Suppressor macrophage treated with lipopolysaccharide for 1 hour (primary cell): ENCODE data around the gene LXN.
A peak's percentile ranks its signal among the peaks of the same experiment; 100 is the strongest.
"Not testable (repeated sequence)": the region's sequence is repeated elsewhere in the genome, so short reads cannot be mapped to it uniquely, and the experiment has no call there.

ENCODE experiments used
- DNase-seq, 3 donors: peaks; one replicate each; pipeline ENCODE4 v3.0.0-alpha.2; 2020 to 2022

LXN gene

GRCh38 chr3:158672215-158673176, at the start of gene LXN:
LXN (minus strand) TSS chr3:158672648; CDS start chr3:158672478, 170 bp downstream.
- peak; percentile 74 to 84 (median 74) for DNase-seq

GRCh38 chr3:158722108-158722507, 49.7 kb upstream of the LXN start:
- no peak for DNase-seq

GRCh38 chr3:158718490-158719170, 46.2 kb upstream of the LXN start:
- DNase-seq: no peak

- DNase-seq: no peak
Measured at GRCh38 chr3:158717576-158717975, 45.1 kb upstream of the LXN start.

- DNase-seq: peak; percentile 82 to 83 (median 82)
Measured at GRCh38 chr3:158713094-158713499, 40.6 kb upstream of the LXN start.

GRCh38 chr3:158712443-158712842, 40.0 kb upstream of the LXN start:
- DNase-seq: peak in 1 of 3 donors; percentile 12

GRCh38 chr3:158711886-158712285, 39.4 kb upstream of the LXN start:
- DNase-seq: peak; percentile 83 to 97 (median 94)

- no peak for DNase-seq
Measured at GRCh38 chr3:158710601-158711000, 38.2 kb upstream of the LXN start.

GRCh38 chr3:158709666-158710083, 37.2 kb upstream of the LXN start:
- DNase-seq: peak; percentile 61 to 72 (median 71)

- DNase-seq: no peak
Measured at GRCh38 chr3:158703566-158703965, 31.1 kb upstream of the LXN start.

- DNase-seq: no peak
Measured at GRCh38 chr3:158702815-158703481, 30.5 kb upstream of the LXN start.

GRCh38 chr3:158701420-158702065, 29.1 kb upstream of the LXN start:
- no peak for DNase-seq

- DNase-seq: peak in 2 of 3 donors; percentile 7 to 20
Measured at GRCh38 chr3:158700559-158700958, 28.1 kb upstream of the LXN start.

GRCh38 chr3:158696618-158697017, 24.2 kb upstream of the LXN start:
- no peak for DNase-seq

- not testable (repeated sequence) for DNase-seq
Measured at GRCh38 chr3:158693866-158694456, 21.5 kb upstream of the LXN start.

GRCh38 chr3:158685159-158685558, 12.7 kb upstream of the LXN start:
- no peak for DNase-seq

- DNase-seq: peak; percentile 11 to 54 (median 53)
Measured at GRCh38 chr3:158683230-158683962, 10.9 kb upstream of the LXN start.

GRCh38 chr3:158680861-158681260, 8.4 kb upstream of the LXN start:
- DNase-seq: no peak

GRCh38 chr3:158679547-158680000, 7.1 kb upstream of the LXN start:
- DNase-seq: peak in 2 of 3 donors; percentile 28 to 36

GRCh38 chr3:158678687-158679086, 6.2 kb upstream of the LXN start:
- DNase-seq: no peak

- peak in 2 of 3 donors; percentile 6 to 10 for DNase-seq
Measured at GRCh38 chr3:158671821-158672214, 630 bp downstream of the LXN start.
